Thoracic aorta (tissue), 2 donors: ENCODE data around the gene YBX2. TPM values are rescaled to one million over a fixed set of nuclear protein-coding genes. Genes with fewer than 3 reads are reported as not detected.
"Not testable (repeated sequence)": the region's sequence is repeated elsewhere in the genome, so short reads cannot be mapped to it uniquely, and the experiment has no call there.

Experiments
- ATAC-seq: fragments of 150-250 bp; one replicate; pipeline ENCODE4 v1.8.0; 2017; ENCODE audit warnings: low read depth; ENCODE audit not compliant: insufficient number of reproducible peaks, low FRiP score
- DNase-seq: peaks from one replicate; pipeline ENCODE4 v3.0.0-alpha.2; 2020; ENCODE audit warnings: low spot score
- H3K27ac ChIP-seq, 2 donors: fragments of 200-600 bp; sonication (generic); 1 replicate in 1 of 2; 2 replicates in 1 of 2; pipeline ENCODE4 v1.5.1; 2016; ENCODE audit warnings: mild to moderate bottlenecking in 2 of 2, moderate library complexity in 2 of 2
- H3K27me3 ChIP-seq: fragments of 200-600 bp; sonication (generic); replicated peaks from 2 replicates; pipeline ENCODE4 v1.6.0; 2016; ENCODE audit warnings: mild to moderate bottlenecking; ENCODE audit not compliant: insufficient read depth
- H3K36me3 ChIP-seq: fragments of 200-600 bp; sonication (generic); one replicate; pipeline ENCODE4 v1.5.1; 2016
- H3K4me1 ChIP-seq, 2 donors: fragments of 200-600 bp; sonication (generic); 1 replicate in 1 of 2; 2 replicates in 1 of 2; pipeline versions ENCODE4 v1.5.1 to v1.6.0; 2016; ENCODE audit warnings: low read depth in 2 of 2, mild to moderate bottlenecking in 1 of 2; ENCODE audit not compliant: control insufficient read depth in 1 of 2
- H3K4me3 ChIP-seq: fragments of 200-600 bp; sonication (generic); 2 replicates; pipeline ENCODE4 v1.5.1; 2016; ENCODE audit warnings: mild to moderate bottlenecking
- H3K9me3 ChIP-seq: fragments of 200-600 bp; sonication (generic); 2 replicates; pipeline ENCODE4 v1.5.1; 2016
- total RNA-seq, 2 donors: library from RNA; depleted of rRNA; stranded (reverse); fragments of >200 nt; gene quantifications; one replicate each; pipeline versions ENCODE4 v1.1.0 to v1.2.3, GENCODE V29; 2016
- TF ChIP-seq, protein P1 (sequence below): fragments of 200-600 bp; sonication (generic); IDR thresholded peaks from one replicate; pipeline ENCODE4 v1.5.1; 2019; ENCODE audit warnings: antibody characterized with exemption

Gene YBX2
- total RNA-seq, 2 donors from 2014 or later: not detected

GRCh38 chr17:7336240-7337175 lies 42.1 kb upstream of the YBX2 start, which contains the start of gene ACAP1:
Gene ACAP1, plus strand, starts transcription at chr17:7336529. Its CDS starts 206 bp downstream, at chr17:7336735.
- Histone ChIP-seq H3K27ac (no peak within 1 kb of the TSS), H3K4me3 (peak within 1 kb of the TSS; percentile 57), H3K36me3 (no peaks in the 10 kb centered on the region), H3K27me3 (no peaks in the 10 kb centered on the region), H3K9me3 (no peaks in the 10 kb centered on the region), H3K4me1 (no peaks in the 10 kb centered on the region)
- ATAC-seq (no peak), DNase-seq (no peak)
- TF ChIP-seq, protein P1, sequence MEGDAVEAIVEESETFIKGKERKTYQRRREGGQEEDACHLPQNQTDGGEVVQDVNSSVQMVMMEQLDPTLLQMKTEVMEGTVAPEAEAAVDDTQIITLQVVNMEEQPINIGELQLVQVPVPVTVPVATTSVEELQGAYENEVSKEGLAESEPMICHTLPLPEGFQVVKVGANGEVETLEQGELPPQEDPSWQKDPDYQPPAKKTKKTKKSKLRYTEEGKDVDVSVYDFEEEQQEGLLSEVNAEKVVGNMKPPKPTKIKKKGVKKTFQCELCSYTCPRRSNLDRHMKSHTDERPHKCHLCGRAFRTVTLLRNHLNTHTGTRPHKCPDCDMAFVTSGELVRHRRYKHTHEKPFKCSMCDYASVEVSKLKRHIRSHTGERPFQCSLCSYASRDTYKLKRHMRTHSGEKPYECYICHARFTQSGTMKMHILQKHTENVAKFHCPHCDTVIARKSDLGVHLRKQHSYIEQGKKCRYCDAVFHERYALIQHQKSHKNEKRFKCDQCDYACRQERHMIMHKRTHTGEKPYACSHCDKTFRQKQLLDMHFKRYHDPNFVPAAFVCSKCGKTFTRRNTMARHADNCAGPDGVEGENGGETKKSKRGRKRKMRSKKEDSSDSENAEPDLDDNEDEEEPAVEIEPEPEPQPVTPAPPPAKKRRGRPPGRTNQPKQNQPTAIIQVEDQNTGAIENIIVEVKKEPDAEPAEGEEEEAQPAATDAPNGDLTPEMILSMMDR: no peak

DNA sequence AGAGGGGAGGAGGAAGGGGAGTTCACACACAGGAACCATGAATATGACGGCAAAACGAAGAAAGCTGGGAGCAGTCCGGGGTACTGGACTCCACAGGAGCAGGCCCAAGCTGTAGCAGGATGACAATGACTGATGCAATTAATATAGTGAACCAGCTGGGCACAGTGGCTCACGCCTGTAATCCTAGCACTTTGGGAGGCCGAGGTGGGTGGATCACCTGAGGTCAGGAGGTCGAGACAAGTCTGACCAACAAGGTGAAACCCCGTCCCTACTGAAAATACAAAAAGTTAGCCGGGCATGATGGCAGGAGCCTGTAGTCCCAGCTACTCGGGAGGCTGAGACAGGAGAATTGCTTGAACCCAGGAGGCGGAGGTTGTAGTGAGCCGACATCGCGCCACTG lies 41.3 kb upstream of the YBX2 start:
- not testable (repeated sequence) for H3K9me3 ChIP-seq, ATAC-seq, H3K27ac ChIP-seq, H3K36me3 ChIP-seq, H3K4me3 ChIP-seq, H3K27me3 ChIP-seq, H3K4me1 ChIP-seq, DNase-seq

DNA sequence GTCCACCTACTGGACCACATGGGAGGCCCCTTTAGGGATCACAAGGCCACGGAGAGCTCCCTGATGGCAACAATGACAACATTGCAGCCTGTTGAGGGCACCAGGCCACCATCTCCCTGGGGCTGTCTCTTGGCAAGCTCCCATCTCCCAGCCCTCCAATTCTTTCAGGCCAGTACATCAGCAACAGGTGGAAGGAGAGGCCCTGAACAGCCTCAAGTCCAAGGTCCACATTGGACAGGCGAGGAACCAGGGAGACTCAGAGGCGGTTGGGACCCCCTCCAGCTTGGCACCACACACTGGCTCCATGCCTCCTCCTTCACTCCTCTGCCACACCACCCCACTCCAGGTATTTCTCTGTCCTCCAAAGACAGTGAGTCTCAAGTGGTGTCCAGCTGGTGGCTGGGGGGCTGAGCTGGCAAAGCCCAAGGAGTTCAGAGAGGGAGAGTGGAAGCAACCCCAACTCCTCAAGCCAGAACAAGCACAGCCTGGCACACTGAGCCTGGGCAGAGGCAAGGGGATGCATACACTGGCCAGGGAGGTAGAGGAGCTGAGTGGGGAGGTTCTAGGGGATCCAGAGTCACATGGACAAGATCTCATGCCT lies 40.6 kb upstream of the YBX2 start:
- peaks cover 3 to 5% of the 10 kb centered on the region in 2 donors for H3K4me1 ChIP-seq
- no peaks in the 10 kb centered on the region for H3K27me3 ChIP-seq
- H3K36me3 ChIP-seq: no peaks in the 10 kb centered on the region
- no peak for ATAC-seq
- H3K27ac ChIP-seq: no peak overlapping the region
- no peak for DNase-seq
- H3K4me3 ChIP-seq: no peak overlapping the region
- no peaks in the 10 kb centered on the region for H3K9me3 ChIP-seq
- TF ChIP-seq, protein P1: no peak

DNA sequence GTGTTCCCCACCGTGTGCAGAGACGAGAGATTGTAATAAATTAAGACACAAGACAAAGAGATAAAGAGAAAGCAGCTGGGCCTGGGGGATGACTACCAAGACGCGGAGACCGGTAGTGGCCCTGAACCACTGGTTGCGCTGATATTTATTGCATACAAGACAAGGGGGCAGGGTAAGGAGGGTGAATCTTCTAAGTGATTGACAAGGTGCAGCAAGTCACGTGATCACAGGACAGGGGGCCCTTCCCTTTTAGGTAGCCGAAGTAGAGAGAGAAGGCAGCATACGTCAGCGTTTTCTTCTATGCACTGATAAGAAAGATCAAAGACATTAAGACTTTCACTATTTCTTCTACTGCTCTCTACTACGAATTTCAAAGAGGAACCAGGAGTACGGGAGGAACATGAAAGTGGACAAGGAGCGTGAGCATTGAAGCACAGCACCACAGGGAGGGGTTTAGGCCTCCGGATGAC lies 38.2 kb upstream of the YBX2 start:
- H3K27ac ChIP-seq, H3K9me3 ChIP-seq, DNase-seq, H3K36me3 ChIP-seq, H3K27me3 ChIP-seq, ATAC-seq, H3K4me3 ChIP-seq: not testable (repeated sequence)
- H3K4me1 ChIP-seq: peaks cover 3 to 16% of the 10 kb centered on the region in 2 donors

GRCh38 chr17:7332111-7332510 lies 37.7 kb upstream of the YBX2 start:
- Histone ChIP-seq H3K4me3 (no peak overlapping the region), H3K36me3 (no peaks in the 10 kb centered on the region), H3K27ac (no peak overlapping the region), H3K4me1 (peaks cover 3 to 17% of the 10 kb centered on the region in 2 donors), H3K9me3 (no peaks in the 10 kb centered on the region), H3K27me3 (no peaks in the 10 kb centered on the region)
- ATAC-seq (no peak), DNase-seq (no peak)
- TF ChIP-seq, protein P1: no peak

GRCh38 chr17:7330638-7331015 lies 36.2 kb upstream of the YBX2 start:
- DNase-seq (no peak), ATAC-seq (no peak)
- H3K27me3 ChIP-seq: no peaks in the 10 kb centered on the region
- peaks cover 3 to 17% of the 10 kb centered on the region in 2 donors for H3K4me1 ChIP-seq
- H3K36me3 ChIP-seq: peaks cover 5% of the 10 kb centered on the region
- TF ChIP-seq, protein P1: no peak
- peak overlapping the region; percentile 93 for H3K4me3 ChIP-seq
- H3K27ac ChIP-seq: peak overlapping the region; percentile 88 to 98
- no peaks in the 10 kb centered on the region for H3K9me3 ChIP-seq
